Colonic mucosa (tissue), 4 donors: Measurements from ENCODE around the gene OXCT1. TPM values are rescaled to one million over a fixed set of nuclear protein-coding genes. Genes with fewer than 3 reads are reported as not detected.

ENCODE experiments used
- DNase-seq: peaks from one replicate; pipeline ENCODE4 v3.0.0-alpha.2; 2020
- H3K27ac ChIP-seq: fragments of 200-600 bp; one replicate; pipeline ENCODE4 v1.8.0; 2021
- H3K27me3 ChIP-seq: fragments of 200-600 bp; one replicate; pipeline ENCODE4 v1.8.0; 2021
- H3K36me3 ChIP-seq: fragments of 200-600 bp; one replicate; pipeline ENCODE4 v1.8.0; 2021
- H3K4me1 ChIP-seq: fragments of 200-600 bp; one replicate; pipeline ENCODE4 v1.8.0; 2021; ENCODE audit warnings: mild to moderate bottlenecking
- H3K4me3 ChIP-seq: fragments of 200-600 bp; one replicate; pipeline ENCODE4 v1.8.0; 2021
- H3K9ac ChIP-seq, 2 donors: one replicate each; pipeline ENCODE4 v1.7.0; 2013; ENCODE audit warnings: control low read depth in 2 of 2, low read depth in 2 of 2, low read length in 2 of 2
- H3K9me3 ChIP-seq: fragments of 200-600 bp; one replicate; pipeline ENCODE4 v1.8.0; 2021
- CTCF ChIP-seq: fragments of 200-600 bp; IDR thresholded peaks from one replicate; pipeline ENCODE4 v1.8.0; 2022; ENCODE audit warnings: antibody characterized with exemption, mild to moderate bottlenecking
- intact Hi-C: fragments of 100-400 bp; cut with DNase I; formaldehyde crosslinking; loops from one replicate; pipeline ENCODE4 v1.14.1; 2022
- total RNA-seq, 2 donors: library from RNA; stranded (reverse); fragmentation: NEBNext Ultra II Directional in 1 of 2; extraction: Animal tissue kit (Norgen Biotek cat#: 25700) in 1 of 2; gene quantifications; one replicate each; pipeline ENCODE4 v1.2.1, GENCODE V29; 2021
- donor health status: healthy.
- donor health status: DM: no; HTN: no; CAD: no.
- donor health status: DM: no; HTN: no; CAD: no.

The OXCT1 gene
- total RNA-seq, 2 donors from 2014 or later = 23.8 to 31.3 TPM

DNA sequence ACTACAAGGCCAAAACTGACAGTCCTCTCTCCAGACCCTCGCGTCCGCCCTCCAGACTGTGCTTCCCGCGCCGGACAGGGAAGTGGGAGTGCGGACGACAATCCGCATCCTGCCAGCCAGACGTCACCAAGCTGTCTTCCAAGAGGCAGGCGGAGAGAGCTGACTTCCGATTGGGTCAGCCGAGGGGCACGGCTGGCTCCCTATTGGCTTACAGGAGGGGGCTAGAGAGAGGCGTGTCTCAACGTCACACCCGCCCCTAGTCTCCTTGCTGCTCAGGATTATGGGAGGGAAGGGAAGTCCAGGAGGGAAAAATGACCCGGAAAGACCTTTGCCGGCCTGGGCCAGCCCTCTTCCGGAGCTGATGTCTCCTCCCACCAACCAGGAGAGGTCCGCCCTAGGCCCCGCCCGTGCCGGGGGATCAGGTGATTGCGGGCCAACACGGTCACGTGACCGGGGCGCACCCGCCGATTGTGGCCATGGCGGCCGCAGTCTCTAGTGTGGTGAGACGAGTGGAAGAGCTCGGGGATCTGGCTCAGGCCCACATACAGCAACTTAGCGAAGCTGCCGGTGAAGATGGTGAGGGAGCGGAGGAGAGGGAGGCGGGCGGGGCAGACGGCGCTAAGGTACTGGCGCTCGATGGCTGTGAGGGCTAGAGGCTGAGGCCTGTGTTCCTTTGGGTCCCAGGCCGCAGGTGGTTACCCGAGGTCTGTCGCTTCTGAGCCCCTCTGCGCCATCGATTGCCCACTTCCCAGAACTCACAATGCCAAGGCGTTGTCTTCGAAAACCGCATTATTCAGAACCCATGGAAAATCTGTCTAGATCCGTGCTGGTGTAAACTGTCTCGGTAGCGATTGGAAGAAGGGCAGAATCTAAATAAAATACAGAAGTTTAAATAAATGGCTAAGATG lies 33.9 kb upstream of the OXCT1 start, which contains the start of gene RIMOC1:
TSS of gene RIMOC1 (plus strand) at position 453 of the 908 bp plus-strand sequence. CDS start at position 477, 24 bp downstream.
- Histone ChIP-seq H3K4me1 (no peaks in the 10 kb centered on the region), H3K27ac (peak within 1 kb of the TSS; percentile 75), H3K9me3 (no peaks in the 10 kb centered on the region), H3K27me3 (no peaks in the 10 kb centered on the region), H3K36me3 (no peaks in the 10 kb centered on the region), H3K9ac (peak within 1 kb of the TSS; percentile 93 to 98), H3K4me3 (peak within 1 kb of the TSS; percentile 87)
- peak; percentile 98 for DNase-seq
- TF ChIP-seq CTCF = no peak
- intact Hi-C loops = no loop called here

GRCh38 chr5:41903382-41903891 lies 33.2 kb upstream of the OXCT1 start:
- Histone ChIP-seq H3K27ac (peak overlapping the region; percentile 58), H3K4me3 (peak overlapping the region; percentile 87), H3K36me3 (no peaks in the 10 kb centered on the region), H3K27me3 (no peaks in the 10 kb centered on the region), H3K9ac (peak overlapping the region; percentile 26 to 73), H3K4me1 (no peaks in the 10 kb centered on the region), H3K9me3 (no peaks in the 10 kb centered on the region)
- TF ChIP-seq CTCF = no peak
- DNase-seq = no peak
- intact Hi-C loops = no loop called here

DNA sequence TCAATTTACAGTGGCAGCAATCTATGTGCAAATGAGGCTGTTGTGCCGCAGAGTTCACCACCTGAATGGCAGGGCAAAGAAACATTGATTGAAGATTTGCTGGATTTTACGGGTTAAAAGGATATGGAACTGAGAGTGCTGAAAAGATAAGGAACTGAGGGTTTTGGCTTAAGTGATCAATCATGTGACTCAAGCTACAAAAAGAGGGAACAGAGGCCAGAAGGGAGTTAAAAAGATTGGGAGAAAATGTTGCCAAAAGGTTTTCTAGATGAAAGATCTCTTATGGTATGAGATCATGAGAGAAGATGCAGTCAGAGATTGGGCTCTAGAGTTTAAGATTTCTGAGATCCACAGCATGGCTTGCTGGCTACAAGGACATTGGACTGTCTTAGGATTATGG lies 26.0 kb upstream of the OXCT1 start:
- no peak for TF ChIP-seq CTCF
- no peaks in the 10 kb centered on the region for H3K36me3 ChIP-seq
- H3K4me3 ChIP-seq = no peak overlapping the region
- no peak overlapping the region for H3K9ac ChIP-seq
- no peaks in the 10 kb centered on the region for H3K9me3 ChIP-seq
- no peak for DNase-seq
- intact Hi-C loops = no loop called here
- H3K4me1 ChIP-seq = no peaks in the 10 kb centered on the region
- no peaks in the 10 kb centered on the region for H3K27me3 ChIP-seq
- H3K27ac ChIP-seq = no peak overlapping the region

GRCh38 chr5:41893074-41893851 lies 23.0 kb upstream of the OXCT1 start:
- no peaks in the 10 kb centered on the region for H3K4me1 ChIP-seq
- DNase-seq = no peak
- H3K4me3 ChIP-seq = no peak overlapping the region
- H3K9ac ChIP-seq = no peak overlapping the region
- H3K27ac ChIP-seq = no peak overlapping the region
- no peaks in the 10 kb centered on the region for H3K27me3 ChIP-seq
- H3K9me3 ChIP-seq = no peaks in the 10 kb centered on the region
- TF ChIP-seq CTCF = no peak
- intact Hi-C loops = no loop called here
- no peaks in the 10 kb centered on the region for H3K36me3 ChIP-seq

- Histone ChIP-seq H3K27ac (no peak overlapping the region), H3K27me3 (no peaks in the 10 kb centered on the region), H3K9me3 (no peaks in the 10 kb centered on the region), H3K4me3 (no peak overlapping the region), H3K36me3 (no peaks in the 10 kb centered on the region), H3K4me1 (no peaks in the 10 kb centered on the region), H3K9ac (no peak overlapping the region)
- DNase-seq = no peak
- intact Hi-C loops = no loop called here
- no peak for TF ChIP-seq CTCF
These were observed 21.8 kb upstream of the OXCT1 start for GRCh38 chr5:41892031-41892430.
